Trophoblast cell (in vitro differentiated cells and primary cell): ENCODE data around the gene DSG2.

ENCODE experiments used
- DNase-seq, 2 donors: peaks; one replicate each; pipeline ENCODE4 v3.0.0-alpha.2; 2016
- H2AFZ ChIP-seq: 2 replicates; pipeline ENCODE4 v1.6.1; 2013; ENCODE audit warnings: low read length, moderate library complexity, mild to moderate bottlenecking; ENCODE audit not compliant: insufficient read depth, poor library complexity
- H2AK5ac ChIP-seq: 2 replicates; pipeline ENCODE4 v1.6.1; 2013; ENCODE audit warnings: mild to moderate bottlenecking, low read length
- H2BK120ac ChIP-seq: 2 replicates; pipeline ENCODE4 v1.6.1; 2013; ENCODE audit warnings: low read length, mild to moderate bottlenecking, moderate library complexity; ENCODE audit not compliant: insufficient read depth, poor library complexity
- H2BK12ac ChIP-seq: 2 replicates; pipeline ENCODE4 v1.6.1; 2013; ENCODE audit warnings: mild to moderate bottlenecking, low read length, moderate library complexity
- H2BK5ac ChIP-seq: 2 replicates; pipeline ENCODE4 v1.6.1; 2013; ENCODE audit warnings: low read length, low read depth, moderate library complexity, mild to moderate bottlenecking; ENCODE audit not compliant: poor library complexity
- H3K14ac ChIP-seq: 2 replicates; pipeline ENCODE4 v1.6.1; 2013; ENCODE audit warnings: mild to moderate bottlenecking, low read length
- H3K18ac ChIP-seq: 2 replicates; pipeline ENCODE4 v1.6.1; 2013; ENCODE audit warnings: mild to moderate bottlenecking, low read length
- H3K23ac ChIP-seq: 2 replicates; pipeline ENCODE4 v1.6.1; 2013; ENCODE audit warnings: low read length
- H3K27ac ChIP-seq: 2 replicates; pipeline ENCODE4 v1.5.1; 2013; ENCODE audit warnings: low read depth, mild to moderate bottlenecking, inconsistent platforms, low read length, moderate library complexity
- H3K27me3 ChIP-seq: 2 replicates; pipeline ENCODE4 v1.6.1; 2013; ENCODE audit warnings: inconsistent platforms, mild to moderate bottlenecking, low read length, moderate library complexity; ENCODE audit not compliant: insufficient read depth
- H3K36me3 ChIP-seq, 2 experiments: 1 replicate in 1 of 2; 2 replicates in 1 of 2; pipeline ENCODE4 v1.6.1; 2013; ENCODE audit warnings: low read length in 2 of 2, mild to moderate bottlenecking in 2 of 2, moderate library complexity in 1 of 2; ENCODE audit not compliant: insufficient read depth in 2 of 2, control insufficient read depth in 1 of 2
- H3K4ac ChIP-seq: 2 replicates; pipeline ENCODE4 v1.6.1; 2013; ENCODE audit warnings: low read depth, mild to moderate bottlenecking, low read length, moderate library complexity
- H3K4me1 ChIP-seq, 2 experiments: 1 replicate in 1 of 2; 2 replicates in 1 of 2; pipeline ENCODE4 v1.6.1; 2013; ENCODE audit warnings: low read length in 2 of 2, mild to moderate bottlenecking in 2 of 2, moderate library complexity in 1 of 2; ENCODE audit not compliant: insufficient read depth in 2 of 2, control insufficient read depth in 1 of 2
- H3K4me2 ChIP-seq: 2 replicates; pipeline ENCODE4 v1.6.1; 2013; ENCODE audit warnings: inconsistent platforms, mild to moderate bottlenecking, low read length, moderate library complexity
- H3K4me3 ChIP-seq: 2 replicates; pipeline ENCODE4 v1.5.1; 2013; ENCODE audit warnings: mild to moderate bottlenecking, low read depth, low read length, inconsistent platforms
- H3K79me1 ChIP-seq: one replicate; pipeline ENCODE4 v1.6.1; 2013; ENCODE audit warnings: low read length
- H3K79me2 ChIP-seq: 2 replicates; pipeline ENCODE4 v1.6.1; 2013; ENCODE audit warnings: low read length, mild to moderate bottlenecking; ENCODE audit not compliant: control insufficient read depth, insufficient read depth, poor library complexity
- H3K9ac ChIP-seq: 2 replicates; pipeline ENCODE4 v1.6.1; 2013; ENCODE audit warnings: mild to moderate bottlenecking, low read length
- H3K9me3 ChIP-seq: 2 replicates; pipeline ENCODE4 v1.6.1; 2013; ENCODE audit warnings: low read depth, mild to moderate bottlenecking, control low read depth, inconsistent platforms, low read length; ENCODE audit not compliant: insufficient read depth
- H4K12ac ChIP-seq: 2 replicates; pipeline ENCODE4 v1.6.1; 2013; ENCODE audit warnings: low read depth, mild to moderate bottlenecking, low read length, moderate library complexity
- H4K8ac ChIP-seq: 2 replicates; pipeline ENCODE4 v1.6.1; 2013; ENCODE audit warnings: low read depth, mild to moderate bottlenecking, low read length, moderate library complexity
- H4K91ac ChIP-seq: one replicate; pipeline ENCODE4 v1.6.1; 2013; ENCODE audit warnings: low read depth, mild to moderate bottlenecking, low read length, moderate library complexity
- WGBS: extraction: QIAGEN DNeasy Blood & Tissue Kit; methylation state at CpG from one replicate; pipeline ENCODE4 v1.1.7; 2013; ENCODE audit warnings: missing lambda C conversion rate; ENCODE audit not compliant: insufficient read length, insufficient coverage; ENCODE audit errors: extremely low coverage; 5-methylcytosine and 5-hydroxymethylcytosine counted together

DSG2 gene

GRCh38 chr18:31590570-31590969 is 92.6 kb downstream of the DSG2 start:
- H2BK120ac ChIP-seq, result no peak overlapping the region
- no peak overlapping the region for H3K27ac ChIP-seq
- H2BK5ac ChIP-seq, result no peak overlapping the region
- H4K12ac ChIP-seq, result no peak overlapping the region
- no peak overlapping the region for H4K91ac ChIP-seq
- no peak overlapping the region for H2BK12ac ChIP-seq
- no peak for DNase-seq
- no peak overlapping the region for H2AFZ ChIP-seq
- H3K79me2 ChIP-seq, result no peaks in the 10 kb centered on the region
- no peak overlapping the region for H2AK5ac ChIP-seq
- H3K4me3 ChIP-seq, result no peak overlapping the region
- H3K79me1 ChIP-seq, result peaks cover 4% of the 10 kb centered on the region
- no CpG with 5 or more reads among the region's 8 CpGs for WGBS
- no peak overlapping the region for H4K8ac ChIP-seq
- H3K9ac ChIP-seq, result no peak overlapping the region
- H3K4me2 ChIP-seq, result no peak overlapping the region
- no peak overlapping the region for H3K18ac ChIP-seq
- H3K4ac ChIP-seq, result no peak overlapping the region
- H3K23ac ChIP-seq, result no peak overlapping the region
- H3K36me3 ChIP-seq, result no peaks in the 10 kb centered on the region
- H3K9me3 ChIP-seq, result no peaks in the 10 kb centered on the region
- H3K4me1 ChIP-seq, result peaks cover 2 to 3% of the 10 kb centered on the region in 2 experiments
- H3K27me3 ChIP-seq, result no peaks in the 10 kb centered on the region
- no peak overlapping the region for H3K14ac ChIP-seq

DNA sequence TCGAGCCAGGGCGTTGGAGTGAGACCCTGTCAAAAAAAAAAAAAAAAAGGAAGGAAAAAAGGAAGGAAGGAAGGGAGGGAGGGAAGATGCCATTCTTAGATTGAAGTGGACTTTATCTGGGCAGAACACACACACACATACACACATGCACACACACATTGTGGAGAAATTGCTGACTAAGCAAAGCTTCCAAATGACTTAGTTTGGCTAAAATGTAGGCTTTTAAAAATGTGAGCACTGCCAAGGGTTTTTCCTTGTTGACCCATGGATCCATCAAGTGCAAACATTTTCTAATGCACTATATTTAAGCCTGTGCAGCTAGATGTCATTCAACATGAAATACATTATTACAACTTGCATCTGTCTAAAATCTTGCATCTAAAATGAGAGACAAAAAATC is 93.1 kb downstream of the DSG2 start:
- Histone ChIP-seq H3K23ac (no peak overlapping the region), H3K18ac (no peak overlapping the region), H2BK120ac (no peak overlapping the region), H3K79me2 (no peaks in the 10 kb centered on the region), H4K12ac (no peak overlapping the region), H3K27me3 (no peaks in the 10 kb centered on the region), H3K36me3 (no peaks in the 10 kb centered on the region), H2AFZ (no peak overlapping the region), H4K91ac (no peak overlapping the region), H3K9me3 (no peaks in the 10 kb centered on the region), H3K14ac (no peak overlapping the region), H2BK12ac (no peak overlapping the region), H3K4ac (no peak overlapping the region), H2AK5ac (no peak overlapping the region), H3K27ac (no peak overlapping the region), H2BK5ac (no peak overlapping the region), H3K4me1 (peaks cover 3 to 4% of the 10 kb centered on the region in 2 experiments), H3K4me2 (no peak overlapping the region), H4K8ac (no peak overlapping the region), H3K9ac (no peak overlapping the region), H3K4me3 (no peak overlapping the region), H3K79me1 (peaks cover 4% of the 10 kb centered on the region)
- WGBS, result no CpG with 5 or more reads among the region's 2 CpGs
- no peak for DNase-seq

- peaks cover 4% of the 10 kb centered on the region for H3K79me1 ChIP-seq
- H3K9me3 ChIP-seq, result no peaks in the 10 kb centered on the region
- H4K12ac ChIP-seq, result no peak within 1 kb of the TSS
- no peak within 1 kb of the TSS for H2BK12ac ChIP-seq
- no peak within 1 kb of the TSS for H3K23ac ChIP-seq
- no peak within 1 kb of the TSS for H2AFZ ChIP-seq
- no peak within 1 kb of the TSS for H3K4me2 ChIP-seq
- H3K4ac ChIP-seq, result no peak within 1 kb of the TSS
- H3K18ac ChIP-seq, result no peak within 1 kb of the TSS
- no peak within 1 kb of the TSS for H2AK5ac ChIP-seq
- H3K79me2 ChIP-seq, result no peaks in the 10 kb centered on the region
- no peaks in the 10 kb centered on the region for H3K27me3 ChIP-seq
- H3K4me1 ChIP-seq, result peaks cover 3 to 6% of the 10 kb centered on the region in 2 experiments
- H3K36me3 ChIP-seq, result no peaks in the 10 kb centered on the region
- peak; percentile 51 to 70 for DNase-seq
- no peak within 1 kb of the TSS for H3K27ac ChIP-seq
- H2BK120ac ChIP-seq, result no peak within 1 kb of the TSS
- no peak within 1 kb of the TSS for H3K4me3 ChIP-seq
- no peak within 1 kb of the TSS for H2BK5ac ChIP-seq
- H4K91ac ChIP-seq, result no peak within 1 kb of the TSS
- H4K8ac ChIP-seq, result no peak within 1 kb of the TSS
- H3K14ac ChIP-seq, result no peak within 1 kb of the TSS
- H3K9ac ChIP-seq, result no peak within 1 kb of the TSS
- no CpG with 5 or more reads among the region's 5 CpGs for WGBS
Observed at GRCh38 chr18:31591628-31592027, 93.7 kb downstream of the DSG2 start, which contains the start of gene TTR. Gene TTR, plus strand, starts transcription at chr18:31591877. Its CDS starts 26 bp downstream, at chr18:31591903.

GRCh38 chr18:31592506-31593157 is 94.7 kb downstream of the DSG2 start:
- no peak overlapping the region for H3K4me3 ChIP-seq
- DNase-seq, result no peak
- H2AK5ac ChIP-seq, result no peak overlapping the region
- H3K9me3 ChIP-seq, result no peaks in the 10 kb centered on the region
- H4K12ac ChIP-seq, result no peak overlapping the region
- H2BK5ac ChIP-seq, result no peak overlapping the region
- H3K4me1 ChIP-seq, result peaks cover 0 to 4% of the 10 kb centered on the region in 2 experiments
- H3K79me1 ChIP-seq, result peaks cover 3% of the 10 kb centered on the region
- no peak overlapping the region for H3K14ac ChIP-seq
- no peak overlapping the region for H4K91ac ChIP-seq
- no peak overlapping the region for H3K9ac ChIP-seq
- H4K8ac ChIP-seq, result no peak overlapping the region
- no peaks in the 10 kb centered on the region for H3K36me3 ChIP-seq
- WGBS, result no CpG with 5 or more reads among the region's 10 CpGs
- no peak overlapping the region for H2BK12ac ChIP-seq
- no peak overlapping the region for H2BK120ac ChIP-seq
- H3K18ac ChIP-seq, result no peak overlapping the region
- H2AFZ ChIP-seq, result no peak overlapping the region
- no peak overlapping the region for H3K23ac ChIP-seq
- no peak overlapping the region for H3K27ac ChIP-seq
- no peaks in the 10 kb centered on the region for H3K27me3 ChIP-seq
- no peak overlapping the region for H3K4me2 ChIP-seq
- no peaks in the 10 kb centered on the region for H3K79me2 ChIP-seq
- no peak overlapping the region for H3K4ac ChIP-seq
